GM18907 (cell line): ENCODE measurements around the gene CGN.

Experiments
- ATAC-seq: cut with Tn5 transposase; IDR thresholded peaks from one replicate; pipeline ENCODE4 v1.9.1; 2021; ENCODE audit warnings: mild to moderate bottlenecking, moderate library complexity; ENCODE audit not compliant: unreplicated experiment

CGN gene

DNA sequence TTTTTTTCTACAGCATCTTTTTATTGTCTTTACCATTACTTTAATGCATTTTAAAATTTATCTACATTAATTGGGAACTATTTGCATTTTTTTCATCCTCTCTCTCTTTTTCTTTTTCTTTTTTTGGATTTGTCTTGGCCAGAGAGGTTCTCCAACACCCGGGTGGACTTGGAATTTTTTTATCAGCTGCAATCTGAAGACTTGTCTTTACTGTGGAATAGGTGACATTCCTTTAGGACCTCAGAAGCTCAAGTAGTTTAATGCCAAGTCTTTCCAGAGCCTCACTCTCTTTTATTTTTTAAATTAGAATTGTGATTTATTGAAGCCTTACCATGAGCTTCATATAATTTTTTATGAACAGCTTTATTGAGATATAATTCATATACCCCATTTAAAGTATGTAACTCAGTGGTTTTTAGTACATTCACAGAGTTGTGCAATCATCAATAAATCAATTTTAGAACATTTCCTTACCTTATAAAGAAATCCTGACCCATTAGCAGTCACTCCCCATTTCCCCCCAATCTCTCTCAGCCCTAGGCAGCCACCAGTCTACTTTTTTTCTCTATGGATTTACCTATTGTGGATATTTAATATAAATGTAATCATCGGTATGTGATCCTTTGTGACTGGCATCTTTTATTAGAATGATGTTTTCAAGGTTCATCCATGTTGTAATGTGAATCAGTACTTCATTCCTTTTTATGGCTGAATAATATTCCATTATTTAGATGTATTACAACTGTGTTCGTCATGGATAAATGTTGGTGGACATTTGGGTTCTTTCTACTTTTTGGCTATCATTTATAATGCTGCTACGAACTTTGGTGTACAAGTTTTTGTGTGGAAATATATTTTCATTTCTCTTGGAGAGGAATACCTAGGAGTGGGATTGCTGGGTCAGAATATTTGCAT, 35.1 kb downstream of the CGN start:
- ATAC-seq = no peak

DNA sequence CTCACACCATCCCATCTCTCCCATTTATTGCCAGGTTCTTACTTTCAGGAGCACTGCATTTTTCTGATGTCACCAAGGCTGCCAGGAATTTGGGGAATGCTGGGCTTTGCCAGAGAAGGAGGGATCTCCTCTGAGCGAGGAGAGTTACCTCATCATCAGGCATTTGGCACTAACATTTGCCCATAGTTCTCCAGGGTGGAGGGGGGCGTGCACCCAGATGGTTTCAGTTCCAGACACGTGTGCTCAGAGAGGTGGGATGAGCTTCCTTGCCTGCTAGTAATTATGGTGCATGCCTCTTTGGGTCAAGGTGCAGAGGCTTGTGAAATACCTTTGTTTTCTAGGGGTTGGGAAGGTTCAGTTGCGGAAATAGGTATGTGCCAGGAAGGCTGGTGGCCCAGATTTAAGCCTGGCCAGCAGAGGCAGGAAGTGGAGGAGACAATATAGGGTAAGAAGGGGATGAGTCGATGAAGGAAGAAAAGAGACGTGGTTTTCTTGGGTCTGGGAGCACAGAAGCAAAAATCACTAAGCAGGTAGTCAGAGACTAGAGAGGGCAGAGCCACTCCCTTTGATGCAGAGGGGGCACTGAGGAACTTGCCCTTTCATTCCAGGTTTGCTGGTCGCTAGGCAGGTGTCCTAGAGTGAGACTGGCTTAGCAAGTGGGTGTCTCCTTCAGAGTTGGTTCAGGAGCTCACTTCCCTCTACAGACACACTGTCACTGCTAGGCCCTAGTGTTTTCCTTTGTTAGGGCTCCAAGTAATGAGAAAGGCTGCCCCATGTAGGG, 36.1 kb downstream of the CGN start:
- ATAC-seq = no peak

DNA sequence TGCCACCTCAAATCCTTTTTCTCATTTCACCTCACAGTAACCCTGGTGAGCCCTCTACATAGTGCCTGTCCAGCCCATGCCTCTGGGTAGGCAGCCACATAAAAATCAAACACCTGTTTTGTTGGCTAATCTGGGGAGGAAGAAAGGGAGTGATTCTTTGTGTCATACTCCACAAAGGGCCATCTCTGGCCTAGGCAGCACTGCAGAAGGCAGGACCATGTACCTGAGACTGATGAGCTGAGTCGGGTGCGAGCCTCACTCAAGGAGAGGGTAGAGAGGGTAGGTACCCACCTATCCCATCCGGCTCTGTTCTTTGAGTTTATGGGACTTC, 36.7 kb downstream of the CGN start:
- ATAC-seq = no peak

DNA sequence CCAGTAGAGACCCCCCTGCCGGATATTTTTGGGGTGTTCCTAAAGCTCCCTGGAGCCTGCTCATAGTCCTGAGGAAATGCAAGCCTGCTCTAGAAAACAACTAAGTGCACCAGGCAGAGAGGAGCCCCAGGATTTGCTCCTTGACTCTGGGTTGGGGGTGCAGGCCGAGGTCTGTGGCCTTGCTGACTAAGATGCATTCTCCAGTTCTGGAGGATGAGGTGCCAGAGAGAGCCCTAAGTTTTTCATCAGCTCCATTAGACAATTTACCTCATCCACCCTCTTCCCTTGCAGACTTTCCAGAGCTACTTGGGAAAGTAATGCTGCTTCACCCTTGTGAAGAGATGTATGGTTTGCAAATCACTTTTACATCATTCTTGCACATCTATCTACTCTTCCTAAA, 38.0 kb downstream of the CGN start:
- ATAC-seq = no peak

- ATAC-seq = no peak
Observed at GRCh38 chr1:151553659-151554058, 42.5 kb downstream of the CGN start.

DNA sequence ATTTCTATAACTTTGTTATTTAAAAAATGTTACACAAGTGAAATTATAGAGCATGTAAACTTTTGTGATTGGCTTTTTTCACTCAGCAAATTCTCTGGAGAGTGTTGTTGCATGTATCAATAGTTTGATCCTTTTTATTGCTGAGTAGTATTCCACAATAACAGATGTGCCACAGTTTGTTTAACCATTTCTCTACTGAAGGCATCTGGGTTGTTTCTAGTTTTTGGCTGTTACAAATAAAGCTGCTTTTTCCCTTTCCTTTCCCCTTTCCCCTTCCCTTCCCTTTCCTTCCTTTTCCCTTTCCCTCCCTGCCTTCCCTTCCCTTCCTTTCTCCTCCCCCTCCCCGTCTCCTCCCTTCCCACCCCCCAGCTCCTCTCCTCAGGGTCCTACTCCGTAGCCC, 44.9 kb downstream of the CGN start:
- ATAC-seq = no peak

DNA sequence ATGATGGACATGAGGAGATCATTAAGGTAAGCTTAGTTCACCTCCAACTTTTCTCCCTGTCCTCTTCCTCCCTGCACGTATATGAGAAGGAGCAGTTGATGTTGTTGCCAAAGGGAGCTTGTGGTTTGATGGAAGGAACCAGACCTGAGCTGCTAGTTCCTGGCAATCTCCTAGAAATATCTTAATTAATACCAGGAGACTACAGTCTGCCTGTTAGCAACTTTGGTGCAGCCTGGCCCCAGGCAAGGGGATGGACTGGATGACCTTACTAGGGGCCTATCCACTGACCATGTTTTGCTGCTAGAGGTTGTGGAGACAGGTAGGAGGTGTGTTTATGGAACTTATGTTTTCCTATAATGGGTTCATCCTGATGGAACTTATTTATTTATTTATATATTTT, 51.5 kb downstream of the CGN start:
- no peak for ATAC-seq

DNA sequence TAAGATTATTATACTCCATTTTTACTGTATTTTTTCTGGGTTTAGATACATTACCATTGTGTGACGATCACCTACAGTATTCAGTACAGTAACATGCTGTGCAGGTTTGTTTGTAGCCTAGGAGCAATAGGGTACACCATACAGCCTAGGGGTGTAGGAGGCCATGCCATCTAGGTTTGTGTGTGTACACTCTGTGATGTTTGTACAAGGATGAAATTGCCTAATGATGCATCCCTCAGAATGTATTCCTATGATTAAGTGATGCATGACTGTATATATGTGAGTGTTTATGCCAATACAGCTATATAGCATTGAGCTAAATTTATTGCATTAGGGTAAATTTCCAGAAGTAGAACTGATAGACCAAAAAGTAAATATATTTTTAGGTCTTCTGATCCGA, 52.2 kb downstream of the CGN start:
- ATAC-seq = no peak

GRCh38 chr1:151565502-151566189, 54.5 kb downstream of the CGN start:
- no peak for ATAC-seq

- no peak for ATAC-seq
Observed at GRCh38 chr1:151568626-151569088, 57.5 kb downstream of the CGN start.

DNA sequence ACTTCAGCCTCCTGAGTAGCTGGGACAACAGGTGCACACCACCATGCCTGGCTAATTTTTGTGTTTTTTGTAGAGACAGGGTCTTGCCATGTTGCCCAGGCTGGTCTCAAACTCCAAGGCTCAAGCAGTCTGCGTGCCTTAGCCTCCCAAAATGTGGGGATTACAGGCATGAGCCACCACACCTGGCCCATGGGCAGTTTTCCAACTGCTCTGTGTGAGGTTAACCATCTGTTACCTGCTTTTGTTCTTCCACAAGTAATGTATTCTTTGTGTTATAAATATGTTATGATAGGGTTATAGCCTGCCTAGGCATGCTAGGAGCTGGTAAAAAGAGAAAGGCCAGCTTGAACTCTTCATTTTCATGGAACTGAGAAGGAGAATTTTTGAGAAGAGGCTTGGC, 59.6 kb downstream of the CGN start:
- no peak for ATAC-seq

- no peak for ATAC-seq
Observed at GRCh38 chr1:151574575-151575529, 63.7 kb downstream of the CGN start.

- ATAC-seq = no peak
Observed at GRCh38 chr1:151577173-151577572, 66.0 kb downstream of the CGN start.

- ATAC-seq = no peak
Observed at GRCh38 chr1:151578941-151579340, 67.8 kb downstream of the CGN start.

DNA sequence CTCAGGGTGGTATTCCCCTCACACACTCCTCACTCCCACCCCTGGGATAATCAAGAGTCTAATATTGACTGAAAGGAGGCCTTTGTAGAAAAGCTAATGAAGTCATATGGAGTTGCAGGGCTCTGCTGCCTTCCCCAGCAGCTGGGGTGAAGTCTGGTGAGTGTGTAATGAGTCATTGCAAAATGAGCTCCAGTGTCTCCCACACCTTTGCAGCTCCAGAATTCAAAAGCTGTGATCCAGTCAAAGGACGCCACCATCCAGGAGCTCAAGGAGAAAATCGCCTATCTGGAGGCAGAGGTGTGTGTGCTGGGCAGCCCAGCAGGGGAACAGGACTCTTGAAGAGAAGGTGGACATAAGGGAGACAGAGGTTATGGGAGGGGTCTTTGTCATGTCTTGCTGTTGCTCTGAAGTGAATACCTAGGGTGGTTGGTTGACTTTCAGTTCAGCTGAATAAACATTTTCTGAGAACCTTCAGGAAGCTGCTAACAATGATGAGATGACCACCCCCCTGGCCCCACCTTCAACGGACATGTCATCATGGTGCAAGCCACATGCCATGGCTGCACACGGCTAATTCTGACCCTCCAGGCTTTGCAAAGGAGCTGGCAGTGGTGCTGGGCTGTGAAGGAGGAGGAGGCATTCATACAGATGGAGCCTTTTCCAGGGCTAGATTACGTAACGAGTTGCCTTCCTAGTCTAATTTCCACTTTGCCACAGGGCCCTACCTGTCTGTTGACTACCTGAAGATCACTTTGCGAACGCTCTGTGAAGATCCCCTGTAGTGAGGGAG, 68.4 kb downstream of the CGN start:
- ATAC-seq = no peak

- ATAC-seq = no peak
Observed at GRCh38 chr1:151581451-151581850, 70.3 kb downstream of the CGN start.

GRCh38 chr1:151581921-151582320, 70.7 kb downstream of the CGN start:
- ATAC-seq = no peak

- no peak for ATAC-seq
Observed at GRCh38 chr1:151583796-151584195, 72.6 kb downstream of the CGN start.

DNA sequence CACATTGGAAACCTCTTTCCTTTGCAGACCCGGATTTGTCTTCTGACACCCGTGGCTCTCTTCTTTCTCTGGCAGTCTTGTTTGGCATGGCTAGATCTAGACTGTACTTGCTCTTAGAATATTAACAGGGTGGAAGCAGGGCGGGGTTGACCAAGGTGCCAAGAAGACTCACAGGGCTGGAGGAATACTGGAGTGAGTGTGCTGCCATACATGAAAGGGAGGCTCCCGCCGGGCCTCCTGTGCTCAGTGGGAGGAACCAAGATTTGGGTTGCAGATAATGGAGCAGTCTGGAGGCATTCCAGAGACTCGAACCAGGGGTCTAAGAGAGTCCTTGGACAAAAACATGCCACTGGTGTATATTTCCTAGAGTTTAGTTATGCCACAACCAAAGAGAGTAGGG, 73.1 kb downstream of the CGN start:
- ATAC-seq = no peak

DNA sequence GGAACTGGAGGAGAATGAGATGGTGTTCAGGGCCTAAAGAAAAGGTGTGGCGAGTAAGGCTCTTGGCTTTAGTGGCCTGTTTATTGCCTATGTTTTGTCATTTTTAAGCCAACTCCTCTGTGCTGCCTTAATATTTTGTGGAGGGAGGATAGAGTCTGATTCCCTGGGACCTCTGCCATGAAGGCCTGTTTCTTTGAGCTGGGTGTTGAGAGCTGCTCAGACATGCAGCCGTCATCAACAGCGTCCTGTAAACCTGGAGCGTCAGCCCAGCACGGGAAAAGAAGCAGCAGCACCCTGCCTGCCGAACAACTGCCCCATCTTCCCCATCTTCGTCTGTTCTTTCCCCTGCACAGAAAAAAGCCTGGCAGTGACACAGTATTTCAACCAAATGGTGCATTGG, 73.6 kb downstream of the CGN start:
- ATAC-seq = no peak
